ENCODE data around the gene VPS13D.

The VPS13D gene

DNA sequence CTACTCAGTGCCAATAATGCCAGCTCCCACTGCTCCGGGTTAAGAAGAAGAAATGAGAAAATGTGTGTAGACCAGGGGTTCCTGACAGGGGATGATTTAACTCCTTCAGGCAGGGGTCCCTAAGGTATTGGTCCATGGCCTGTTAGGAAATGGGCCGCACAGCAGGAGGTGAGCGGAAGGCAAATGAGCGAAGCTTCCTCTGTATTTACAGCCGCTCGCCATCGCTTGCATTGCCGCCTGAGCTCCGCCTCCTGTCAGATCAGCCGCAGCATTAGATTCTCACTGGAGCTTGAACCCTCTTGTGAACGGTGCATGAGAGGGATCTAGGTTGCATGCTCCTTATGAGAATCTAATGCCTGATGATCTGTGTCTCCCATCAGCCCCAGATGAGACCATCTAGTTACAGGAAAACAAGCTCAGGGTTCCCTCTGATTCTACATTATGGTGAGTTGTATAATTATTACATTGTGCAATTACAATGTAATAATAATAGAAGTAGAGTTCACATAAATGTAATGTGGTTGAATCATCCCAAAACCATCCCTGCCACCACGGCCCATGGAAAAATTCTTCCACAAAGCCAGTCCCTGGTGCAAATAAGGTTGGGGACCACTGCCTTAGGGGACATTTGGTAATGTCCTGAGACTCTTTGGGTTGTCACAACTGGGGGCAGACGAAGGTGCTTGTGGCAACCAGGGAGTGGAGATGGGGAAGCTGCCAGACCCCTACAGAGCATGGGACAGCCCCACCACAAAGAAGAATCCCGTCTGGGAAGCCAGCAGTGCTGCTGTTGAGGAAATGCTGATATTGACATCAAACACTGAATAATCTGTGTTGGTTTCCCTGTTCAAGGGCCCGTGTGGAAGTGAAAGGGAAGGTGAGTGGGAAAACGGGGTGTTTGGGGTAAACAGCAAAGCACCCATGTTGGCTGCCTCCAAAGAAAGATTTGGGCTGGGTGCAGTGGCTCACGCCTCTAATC lies 327.4 kb downstream of the VPS13D start:
- TF ChIP-seq EP300 (IDR thresholded peaks at IDR 0.05; ENCODE audit: borderline replicate concordance) (no peak), TCF12 (IDR thresholded peaks at IDR 0.05; ENCODE audit: low read depth) (no peak), TEAD4 (IDR thresholded peaks at IDR 0.05) (no peak)

DNA sequence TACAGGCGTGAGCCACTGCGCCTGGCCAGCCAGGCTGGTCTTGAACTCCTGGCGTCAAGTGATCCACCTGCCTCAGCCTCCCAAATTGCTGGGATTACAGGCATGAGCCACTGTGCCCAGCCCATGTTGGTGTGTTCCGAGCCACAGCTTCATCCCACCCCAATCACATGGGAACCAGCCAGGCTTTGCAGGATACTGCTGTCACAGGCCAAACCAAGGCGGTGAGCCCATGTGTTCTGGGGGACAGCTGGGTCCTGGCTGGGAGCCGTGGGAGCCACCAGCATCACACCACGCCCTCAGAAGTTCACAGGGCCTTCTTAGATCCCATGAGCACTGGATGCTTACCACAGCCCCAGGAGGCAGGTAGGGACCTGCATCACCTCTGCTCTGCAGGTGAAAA lies 331.3 kb downstream of the VPS13D start:
- no peak for TF ChIP-seq NFIC (IDR thresholded peaks at IDR 0.05)
